IPS-18a (cell line): ENCODE results near the gene PDE9A.

Experiments used
- H3K27ac ChIP-seq: one replicate; pipeline ENCODE4 v1.5.1; 2013; ENCODE audit warnings: low read length
- H3K27me3 ChIP-seq: one replicate; pipeline ENCODE4 v1.6.1; 2013; ENCODE audit warnings: mild to moderate bottlenecking, low read length; ENCODE audit not compliant: control insufficient read depth, insufficient read depth
- H3K36me3 ChIP-seq: one replicate; pipeline ENCODE4 v1.6.1; 2013; ENCODE audit warnings: low read depth, low read length; ENCODE audit not compliant: control insufficient read depth
- H3K4me1 ChIP-seq: one replicate; pipeline ENCODE4 v1.6.1; 2013; ENCODE audit warnings: low read depth, low read length; ENCODE audit not compliant: control insufficient read depth
- H3K4me3 ChIP-seq: one replicate; pipeline ENCODE4 v1.5.1; 2013; ENCODE audit warnings: low read length
- H3K9ac ChIP-seq: one replicate; pipeline ENCODE4 v1.6.1; 2013; ENCODE audit warnings: mild to moderate bottlenecking, low read length, moderate library complexity
- H3K9me3 ChIP-seq: one replicate; pipeline ENCODE4 v1.6.1; 2013; ENCODE audit warnings: low read depth, low read length; ENCODE audit not compliant: control insufficient read depth

Gene PDE9A

DNA sequence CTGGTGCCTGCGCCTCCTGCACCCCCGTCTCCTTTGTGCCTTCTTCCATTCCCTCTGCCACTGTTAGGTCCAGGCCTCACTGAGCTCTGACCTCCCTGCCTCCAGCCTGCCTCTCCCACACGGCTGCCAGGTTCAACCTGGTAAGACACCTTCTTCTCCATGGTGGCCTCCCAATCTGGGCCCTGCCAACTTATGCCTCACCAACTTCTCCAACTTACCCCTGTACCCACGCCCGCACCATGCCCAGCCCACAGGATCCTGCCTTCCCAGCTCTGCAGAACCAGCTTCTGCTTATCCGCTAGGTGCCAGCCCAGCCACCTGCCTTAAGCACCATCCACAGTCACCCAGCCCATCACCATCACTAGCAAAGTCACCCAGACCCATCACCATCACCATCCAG lies 37.2 kb downstream of the PDE9A start:
- Histone ChIP-seq H3K27ac (no peak overlapping the region), H3K4me3 (no peak overlapping the region), H3K9ac (no peak overlapping the region), H3K4me1 (no peaks in the 10 kb centered on the region), H3K27me3 (no peaks in the 10 kb centered on the region), H3K9me3 (no peaks in the 10 kb centered on the region), H3K36me3 (peaks cover 16% of the 10 kb centered on the region)

DNA sequence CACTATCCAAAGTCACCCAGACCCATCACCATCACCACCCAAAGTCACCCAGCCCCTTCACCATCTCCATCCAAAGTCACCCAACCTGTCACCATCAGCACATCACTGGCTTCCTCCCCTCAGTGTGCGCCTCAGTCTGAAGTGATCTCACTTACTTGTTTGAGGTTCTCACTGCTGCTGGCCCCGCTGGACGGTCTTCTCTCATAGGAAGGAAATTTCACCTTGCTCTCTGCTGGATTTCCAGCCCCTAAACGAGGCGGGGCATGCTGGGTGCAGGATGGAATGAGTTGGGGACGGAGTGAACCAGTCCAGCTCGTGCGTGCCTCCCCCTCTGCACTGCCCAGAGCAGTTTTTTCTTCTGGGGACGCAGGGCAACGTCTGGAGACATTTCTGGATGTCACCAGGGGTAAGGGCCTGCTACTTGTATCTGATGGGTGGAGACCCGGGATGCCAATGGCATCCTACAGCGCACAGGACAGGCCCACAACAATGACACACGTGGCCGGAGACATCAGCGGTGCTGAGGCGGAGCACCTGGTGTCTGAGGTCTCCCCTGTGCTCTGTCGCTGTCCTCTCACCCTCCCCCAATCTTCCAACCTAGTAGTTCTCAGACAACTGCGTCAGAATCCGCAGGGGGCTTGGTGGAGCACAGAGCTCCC lies 38.6 kb downstream of the PDE9A start:
- no peaks in the 10 kb centered on the region for H3K4me1 ChIP-seq
- H3K36me3 ChIP-seq, result peaks cover 16% of the 10 kb centered on the region
- H3K9ac ChIP-seq, result no peak overlapping the region
- H3K9me3 ChIP-seq, result no peaks in the 10 kb centered on the region
- no peaks in the 10 kb centered on the region for H3K27me3 ChIP-seq
- H3K4me3 ChIP-seq, result no peak overlapping the region
- H3K27ac ChIP-seq, result no peak overlapping the region

GRCh38 chr21:42692688-42693087 lies 39.3 kb downstream of the PDE9A start:
- Histone ChIP-seq H3K4me3 (no peak overlapping the region), H3K9ac (no peak overlapping the region), H3K36me3 (peaks cover 16% of the 10 kb centered on the region)

GRCh38 chr21:42694751-42695696 lies 41.6 kb downstream of the PDE9A start:
- Histone ChIP-seq H3K9ac (no peak overlapping the region), H3K27ac (no peak overlapping the region), H3K36me3 (peaks cover 8% of the 10 kb centered on the region), H3K27me3 (no peaks in the 10 kb centered on the region), H3K4me1 (no peaks in the 10 kb centered on the region), H3K9me3 (no peaks in the 10 kb centered on the region), H3K4me3 (no peak overlapping the region)

More at GRCh38 chr21:42692688-42693087, 39.3 kb downstream of the PDE9A start:
- H3K27ac ChIP-seq, result no peak overlapping the region
- H3K9me3 ChIP-seq, result no peaks in the 10 kb centered on the region
- no peaks in the 10 kb centered on the region for H3K4me1 ChIP-seq
- H3K27me3 ChIP-seq, result no peaks in the 10 kb centered on the region

DNA sequence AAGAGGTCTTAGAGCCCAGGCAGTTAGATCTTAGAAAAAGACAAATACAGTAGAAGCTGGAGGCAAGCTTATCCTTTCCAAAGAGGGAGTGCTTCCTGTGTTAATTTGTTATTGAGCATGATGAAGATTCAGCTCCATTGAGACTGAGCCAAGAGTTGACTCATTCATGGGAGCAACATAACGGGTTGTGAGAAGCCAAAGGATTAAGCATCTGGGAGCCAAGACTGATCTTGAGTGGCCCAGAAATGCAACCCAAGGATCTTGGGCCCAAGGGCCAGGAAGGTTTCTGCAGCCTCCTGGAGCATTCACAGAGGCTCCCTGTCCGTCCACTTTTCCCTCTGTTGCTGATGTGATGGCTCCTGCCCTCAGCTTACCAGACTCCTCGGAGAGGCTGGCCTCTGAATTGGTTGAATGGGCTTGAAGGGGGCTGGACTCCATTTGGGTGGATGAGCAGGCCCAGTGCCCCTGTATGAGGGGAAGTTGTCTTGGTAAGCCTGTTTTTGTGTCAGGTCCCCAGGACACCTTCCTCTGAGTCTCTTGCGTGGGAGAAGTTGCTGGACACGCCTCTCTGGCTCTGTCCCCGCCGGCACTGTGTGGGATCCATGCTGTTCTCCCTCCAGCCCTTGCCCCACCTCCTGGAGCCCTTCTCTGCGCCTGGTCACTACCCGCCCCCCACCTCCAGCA lies 42.4 kb downstream of the PDE9A start:
- H3K4me3 ChIP-seq, result no peak overlapping the region
- H3K36me3 ChIP-seq, result peaks cover 14% of the 10 kb centered on the region
- no peak overlapping the region for H3K27ac ChIP-seq
- no peaks in the 10 kb centered on the region for H3K9me3 ChIP-seq
- no peak overlapping the region for H3K9ac ChIP-seq
- H3K27me3 ChIP-seq, result no peaks in the 10 kb centered on the region
- no peaks in the 10 kb centered on the region for H3K4me1 ChIP-seq

- Histone ChIP-seq H3K9ac (no peak overlapping the region), H3K4me3 (no peak overlapping the region), H3K36me3 (peaks cover 6% of the 10 kb centered on the region), H3K27ac (no peak overlapping the region), H3K9me3 (no peaks in the 10 kb centered on the region), H3K27me3 (no peaks in the 10 kb centered on the region), H3K4me1 (no peaks in the 10 kb centered on the region)
Observed at GRCh38 chr21:42696501-42697040, 43.1 kb downstream of the PDE9A start.

- Histone ChIP-seq H3K4me3 (no peak overlapping the region), H3K36me3 (peaks cover 6% of the 10 kb centered on the region), H3K4me1 (no peaks in the 10 kb centered on the region), H3K9ac (no peak overlapping the region), H3K27ac (no peak overlapping the region), H3K27me3 (no peaks in the 10 kb centered on the region), H3K9me3 (no peaks in the 10 kb centered on the region)
Observed at GRCh38 chr21:42698733-42699132, 45.3 kb downstream of the PDE9A start.

GRCh38 chr21:42699196-42699595 lies 45.8 kb downstream of the PDE9A start:
- Histone ChIP-seq H3K27me3 (no peaks in the 10 kb centered on the region), H3K27ac (no peak overlapping the region), H3K36me3 (peaks cover 6% of the 10 kb centered on the region), H3K9ac (no peak overlapping the region), H3K4me1 (no peaks in the 10 kb centered on the region), H3K9me3 (no peaks in the 10 kb centered on the region), H3K4me3 (no peak overlapping the region)

GRCh38 chr21:42701706-42702456 lies 48.5 kb downstream of the PDE9A start:
- Histone ChIP-seq H3K27ac (no peak overlapping the region), H3K9ac (no peak overlapping the region), H3K36me3 (peaks cover 6% of the 10 kb centered on the region), H3K4me1 (no peaks in the 10 kb centered on the region), H3K27me3 (no peaks in the 10 kb centered on the region), H3K4me3 (no peak overlapping the region), H3K9me3 (no peaks in the 10 kb centered on the region)

GRCh38 chr21:42702720-42703119 lies 49.3 kb downstream of the PDE9A start:
- H3K27ac ChIP-seq, result no peak overlapping the region
- H3K9me3 ChIP-seq, result no peaks in the 10 kb centered on the region
- peaks cover 6% of the 10 kb centered on the region for H3K36me3 ChIP-seq
- no peaks in the 10 kb centered on the region for H3K27me3 ChIP-seq
- peaks cover 4% of the 10 kb centered on the region for H3K4me1 ChIP-seq
- no peak overlapping the region for H3K4me3 ChIP-seq
- no peak overlapping the region for H3K9ac ChIP-seq
